SK-N-SH (cell line): Measurements from ENCODE around the gene GALP. TPM values are rescaled to one million over a fixed set of nuclear protein-coding genes. Genes with fewer than 3 reads are reported as not detected.

Experiments used
- CTCF ChIA-PET: fragments of 300-600, 350-600 bp; formaldehyde crosslinking; extraction: SDS; loops from one replicate; lab custom pipeline; 2021; lab: Yijun Ruan, JAX
- POLR2A ChIA-PET: fragments of 350-600 bp; sonication (Branson Sonifier 250); formaldehyde crosslinking; extraction: SDS; loops from one replicate; lab custom pipeline; 2020; ENCODE audit warnings: antibody characterized with exemption, inconsistent platforms; lab: Yijun Ruan, JAX
- DNase-seq: peaks from one replicate; pipeline ENCODE4 v3.0.0; 2012
- H2AFZ ChIP-seq: fragments of 200-600 bp; sonication (generic); 2 replicates; pipeline ENCODE4 v1.8.1; 2016; ENCODE audit warnings: antibody characterized with exemption, mild to moderate bottlenecking, low read depth
- H3F3A ChIP-seq: fragments of 200-600 bp; sonication (generic); replicated peaks from 2 replicates; pipeline ENCODE3; 2016; ENCODE audit warnings: antibody characterized with exemption, mild to moderate bottlenecking; ENCODE audit not compliant: insufficient read depth
- H3K27ac ChIP-seq, 2 experiments: fragments of 200-500 bp in 1 of 2; fragments of 200-600 bp in 1 of 2; sonication (Bioruptor generic) in 1 of 2; sonication (generic), shearing (Covaris generic) in 1 of 2; 2 replicates each; pipeline versions ENCODE4 v1.5.1 to v1.6.1; 2014 to 2016; ENCODE audit warnings: low read depth in 2 of 2, inconsistent platforms in 1 of 2, low read length in 1 of 2, mild to moderate bottlenecking in 1 of 2, mixed read lengths in 1 of 2
- H3K27me3 ChIP-seq: fragments of 200-600 bp; sonication (generic), shearing (Covaris generic); 2 replicates; pipeline ENCODE4 v1.6.1; 2016; ENCODE audit warnings: mixed run types; ENCODE audit not compliant: insufficient read depth
- H3K36me3 ChIP-seq, 2 experiments: fragments of 200-500 bp in 1 of 2; fragments of 200-600 bp in 1 of 2; sonication (Bioruptor generic) in 1 of 2; sonication (generic) in 1 of 2; replicated peaks in 1 of 2; 2 replicates each; pipeline versions ENCODE3 to v1.5.1; 2014 to 2016; ENCODE audit warnings: low read length in 1 of 2, mild to moderate bottlenecking in 1 of 2; ENCODE audit not compliant: insufficient read depth in 2 of 2, control insufficient read depth in 1 of 2
- H3K4me1 ChIP-seq, 2 experiments: fragments of 200-500 bp in 1 of 2; fragments of 200-600 bp in 1 of 2; sonication (Bioruptor generic) in 1 of 2; sonication (generic), shearing (Covaris generic) in 1 of 2; 2 replicates each; pipeline versions ENCODE4 v1.5.1 to v1.6.1; 2014 to 2016; ENCODE audit warnings: low read depth in 1 of 2, low read length in 1 of 2, mixed run types in 1 of 2; ENCODE audit not compliant: insufficient read depth in 2 of 2, control insufficient read depth in 1 of 2
- H3K4me2 ChIP-seq: fragments of 200-600 bp; sonication (generic), shearing (Covaris generic); 2 replicates; pipeline ENCODE4 v1.6.1; 2017; ENCODE audit warnings: mixed run types
- H3K4me3 ChIP-seq, 2 experiments: fragments of 200-500 bp in 1 of 2; fragments of 200-600 bp in 1 of 2; sonication (Bioruptor generic) in 1 of 2; sonication (generic), shearing (Covaris generic) in 1 of 2; 2 replicates each; pipeline versions ENCODE4 v1.5.1 to v1.8.1; 2014 to 2016; ENCODE audit warnings: low read depth in 2 of 2, inconsistent platforms in 1 of 2, low read length in 1 of 2, mild to moderate bottlenecking in 1 of 2, mixed read lengths in 1 of 2, moderate library complexity in 1 of 2
- H3K79me2 ChIP-seq: fragments of 200-600 bp; sonication (generic); 2 replicates; pipeline ENCODE4 v1.8.1; 2017; ENCODE audit warnings: mild to moderate bottlenecking; ENCODE audit not compliant: insufficient read depth
- H3K9ac ChIP-seq: fragments of 200-600 bp; sonication (generic); 2 replicates; pipeline ENCODE4 v1.6.1; 2017; ENCODE audit warnings: mixed run types
- H3K9me2 ChIP-seq: fragments of 200-600 bp; sonication (generic); 2 replicates; pipeline ENCODE4 v1.6.1; 2017; ENCODE audit warnings: mixed run types
- H3K9me3 ChIP-seq: fragments of 200-600 bp; sonication (generic); 2 replicates; pipeline ENCODE4 v1.6.1; 2017; ENCODE audit warnings: mixed run types, mild to moderate bottlenecking, moderate library complexity
- H4K20me1 ChIP-seq: fragments of 200-600 bp; sonication (generic); 2 replicates; pipeline ENCODE4 v1.6.1; 2017; ENCODE audit warnings: mild to moderate bottlenecking, mixed run types; ENCODE audit not compliant: insufficient read depth
- CHD2 ChIP-seq: fragments of 150-350 bp; IDR thresholded peaks from 2 replicates; pipeline ENCODE4 v1.6.1; 2018; ENCODE audit warnings: low read length; ENCODE audit not compliant: partially characterized antibody
- CTCF ChIP-seq: fragments of 200-600 bp; sonication (generic); IDR thresholded peaks from 2 replicates; pipeline ENCODE4 v1.6.1; 2017; ENCODE audit warnings: antibody characterized with exemption, mild to moderate bottlenecking, moderate library complexity
- ELF1 ChIP-seq: IDR thresholded peaks from 2 replicates; pipeline ENCODE4 v1.4.0; 2012
- GABPA ChIP-seq: IDR thresholded peaks from 2 replicates; pipeline ENCODE4 v1.4.0; 2012; ENCODE audit warnings: low read depth, mild to moderate bottlenecking
- GATA2 ChIP-seq: sonication (generic); formaldehyde crosslinking; IDR thresholded peaks from 2 replicates; pipeline ENCODE4 v1.5.0; 2020; ENCODE audit warnings: mild to moderate bottlenecking, missing genetic modification reagents
- IRF3 ChIP-seq: fragments of 150-350 bp; IDR thresholded peaks from 2 replicates; pipeline ENCODE4 v1.6.1; 2016; ENCODE audit warnings: mild to moderate bottlenecking, low read depth, low read length
- MEF2A ChIP-seq: IDR thresholded peaks from 2 replicates; pipeline ENCODE4 v1.4.0; 2012; ENCODE audit warnings: low read depth, borderline replicate concordance
- NRF1 ChIP-seq: IDR thresholded peaks from 2 replicates; pipeline ENCODE4 v1.6.1; 2012; ENCODE audit warnings: low read depth, mild to moderate bottlenecking, low read length
- PBX3 ChIP-seq: IDR thresholded peaks from 2 replicates; pipeline ENCODE4; 2012
- RAD21 ChIP-seq: IDR thresholded peaks from 2 replicates; pipeline ENCODE4 v1.6.1; 2012; ENCODE audit warnings: mild to moderate bottlenecking, low read length
- RFX5 ChIP-seq: IDR thresholded peaks from 2 replicates; pipeline ENCODE4 v1.6.1; 2012; ENCODE audit warnings: mild to moderate bottlenecking, improper control_type of control experiment, low read length
- SIN3A ChIP-seq: IDR thresholded peaks from 2 replicates; pipeline ENCODE4 v1.6.1; 2012; ENCODE audit warnings: low read depth, mild to moderate bottlenecking, low read length, moderate library complexity, borderline replicate concordance
- TAF1 ChIP-seq: IDR thresholded peaks from 2 replicates; pipeline ENCODE4 v1.6.1; 2012; ENCODE audit warnings: low read depth, mild to moderate bottlenecking, low read length, moderate library complexity, borderline replicate concordance
- TCF12 ChIP-seq: IDR thresholded peaks from 2 replicates; pipeline ENCODE4 v1.4.0; 2012
- TEAD4 ChIP-seq: IDR thresholded peaks from 2 replicates; pipeline ENCODE4 v1.4.0; 2012; ENCODE audit warnings: mild to moderate bottlenecking, borderline replicate concordance; ENCODE audit not compliant: insufficient read depth
- USF1 ChIP-seq: IDR thresholded peaks from 2 replicates; pipeline ENCODE4 v1.4.0; 2012; ENCODE audit warnings: low read depth, borderline replicate concordance
- USF2 ChIP-seq: fragments of 150-350 bp; IDR thresholded peaks from 2 replicates; pipeline ENCODE4 v1.6.1; 2017; ENCODE audit warnings: antibody characterized with exemption, low read length, low read depth, borderline replicate concordance
- YY1 ChIP-seq: IDR thresholded peaks from 2 replicates; pipeline ENCODE4 v1.4.0; 2012; ENCODE audit warnings: low read depth, mild to moderate bottlenecking
- ZBTB33 ChIP-seq: IDR thresholded peaks from 2 replicates; pipeline ENCODE4 v1.4.0; 2012; ENCODE audit warnings: low read depth, borderline replicate concordance
- WGBS: methylation state at CpG from one replicate; pipeline ENCODE4 v1.1.6; 2017; ENCODE audit warnings: low lambda C conversion rate; 5-methylcytosine and 5-hydroxymethylcytosine counted together
- polyA plus RNA-seq, 3 experiments: library from polyadenylated mRNA; depleted of rRNA; stranded (reverse); fragments of >200 nt; gene quantifications; 2 replicates each; pipeline ENCODE4 v1.2.3, GENCODE V29; 2012

GALP gene
- polyA plus RNA-seq, 1 of the 3 experiments (the other 2 are of a cell fraction), result not detected

- H3K27ac ChIP-seq, result no peak overlapping the region
- no peak overlapping the region for H2AFZ ChIP-seq
- no peaks in the 10 kb centered on the region for H3F3A ChIP-seq
- TF ChIP-seq TAF1, result no peak
- TF ChIP-seq GABPA, result no peak
- TF ChIP-seq RFX5, result no peak
- TF ChIP-seq USF1, result no peak
- TF ChIP-seq CTCF, result no peak
- no peak for TF ChIP-seq NRF1
- TF ChIP-seq MEF2A, result no peak
- TF ChIP-seq PBX3, result no peak
- no peak for TF ChIP-seq RAD21
- no peak for TF ChIP-seq ZBTB33
- no peak for TF ChIP-seq TEAD4
- no peak for TF ChIP-seq ELF1
- no peak overlapping the region for H3K9ac ChIP-seq
- no peak overlapping the region for H3K4me2 ChIP-seq
- H3K4me1 ChIP-seq, result no peaks in the 10 kb centered on the region; a peak in 1 of 4 replicates
- H3K79me2 ChIP-seq, result peaks cover 30% of the 10 kb centered on the region; the same call in 1 of the 2 replicates
- ChIA-PET POLR2A (no interaction called here), CTCF (no interaction called here)
- peaks cover 3 to 33% of the 10 kb centered on the region in 2 experiments for H3K36me3 ChIP-seq
- H4K20me1 ChIP-seq, result peaks cover 22% of the 10 kb centered on the region; the same call in 1 of the 2 replicates
- 96% methylated on average over 5 of the region's 5 CpGs for WGBS
- no peaks in the 10 kb centered on the region for H3K9me2 ChIP-seq
- no peaks in the 10 kb centered on the region for H3K9me3 ChIP-seq
- H3K27me3 ChIP-seq, result no peaks in the 10 kb centered on the region
- H3K4me3 ChIP-seq, result no peak overlapping the region
- no peak for DNase-seq
Observed at GRCh38 chr19:56149656-56150038, 26.2 kb upstream of the GALP start.

- CTCF ChIA-PET, result no interaction called here
- no peak overlapping the region for H3K4me2 ChIP-seq
- 97% methylated on average over 11 of the region's 11 CpGs for WGBS
- H3K79me2 ChIP-seq, result peaks cover 26% of the 10 kb centered on the region; the same call in 1 of the 2 replicates
- no peak overlapping the region for H3K9ac ChIP-seq
- H4K20me1 ChIP-seq, result peaks cover 22% of the 10 kb centered on the region; the same call in 1 of the 2 replicates
- no peak overlapping the region for H3K4me3 ChIP-seq
- no peaks in the 10 kb centered on the region for H3K9me3 ChIP-seq
- H3K9me2 ChIP-seq, result no peaks in the 10 kb centered on the region
- H3F3A ChIP-seq, result no peaks in the 10 kb centered on the region
- no peak for DNase-seq
- H3K27ac ChIP-seq, result no peak overlapping the region
- peaks cover 3 to 35% of the 10 kb centered on the region in 2 experiments for H3K36me3 ChIP-seq
- POLR2A ChIA-PET, result no interaction called here
- H3K27me3 ChIP-seq, result no peaks in the 10 kb centered on the region
- H2AFZ ChIP-seq, result no peak overlapping the region
- H3K4me1 ChIP-seq, result no peaks in the 10 kb centered on the region; a peak in 1 of 4 replicates
- TF ChIP-seq TAF1 (no peak), SIN3A (no peak), GATA2 (CRISPR knock-in tag) (no peak), TCF12 (no peak), YY1 (no peak), CHD2 (no peak), IRF3 (no peak), CTCF (no peak), USF2 (no peak)
Observed at GRCh38 chr19:56150358-56150757, 25.4 kb upstream of the GALP start.
